Measurements from ENCODE around the gene GGT6. TPM values are rescaled to one million over a fixed set of nuclear protein-coding genes. Genes with fewer than 3 reads are reported as not detected.

The GGT6 gene
- total RNA-seq, 1 donor from 2014 or later: not detected

- DNase-seq (ENCODE audit: low spot score in 2 of 2): no peak
- no peak for FAIRE-seq
These were observed 18.9 kb downstream of the GGT6 start for GRCh38 chr17:4541328-4542002.

DNA sequence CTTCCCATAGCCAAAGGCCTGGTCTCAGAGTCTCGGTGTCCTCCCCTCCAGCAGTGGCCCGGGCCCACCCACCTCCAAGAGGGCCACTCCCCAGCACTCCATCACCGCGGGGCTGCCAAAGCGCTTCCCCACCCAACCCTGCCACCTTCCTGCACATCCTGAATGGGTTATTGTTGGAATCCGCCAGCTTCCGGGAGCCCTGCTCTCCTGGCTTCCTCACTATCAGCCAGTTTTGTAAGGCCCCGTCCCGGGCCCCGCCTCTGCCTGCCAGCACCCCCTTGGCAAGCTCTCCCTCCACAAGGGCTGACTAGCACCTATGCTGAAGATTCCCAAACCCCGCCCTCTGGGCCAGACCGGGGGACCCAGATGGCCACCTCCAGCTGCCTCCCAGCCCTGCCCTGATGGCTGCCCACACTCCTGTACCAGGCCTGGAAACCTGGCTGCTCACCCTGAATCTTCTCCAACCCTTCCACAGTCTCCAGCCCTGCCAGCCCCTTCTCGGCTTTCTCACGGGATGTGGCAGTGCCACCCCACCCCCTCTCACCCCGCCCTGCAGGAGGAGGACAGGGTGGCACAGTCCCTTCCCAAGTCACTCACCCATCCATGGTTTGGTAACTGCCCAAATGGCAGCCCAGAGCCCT is 19.6 kb downstream of the GGT6 start:
- DNase-seq (ENCODE audit: low spot score in 2 of 2) (no peak), FAIRE-seq (no peak)

DNA sequence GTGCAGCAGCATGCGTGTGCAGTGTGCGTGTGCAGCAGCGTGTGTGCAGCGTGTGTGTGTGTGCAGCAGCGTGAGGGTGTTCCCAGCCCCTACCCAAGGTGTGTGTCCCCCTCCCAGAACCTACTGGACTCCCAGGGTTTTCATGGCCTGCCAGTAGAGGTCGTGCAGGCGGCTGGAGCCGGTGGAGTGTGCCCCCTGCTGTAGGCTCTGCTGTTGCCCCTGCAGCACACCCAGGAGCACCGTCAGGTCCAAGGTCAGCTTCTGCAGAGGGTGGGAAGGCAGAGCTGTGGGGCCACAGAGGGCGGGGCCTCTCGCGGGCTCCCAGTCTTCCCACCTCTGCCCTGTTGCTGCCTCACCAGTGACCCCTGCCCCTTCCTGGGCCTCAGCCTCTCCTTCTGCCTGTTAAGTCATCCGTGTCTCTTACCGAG is 20.1 kb downstream of the GGT6 start:
- FAIRE-seq: no peak
- no peak for DNase-seq (ENCODE audit: low spot score in 2 of 2)

- DNase-seq (ENCODE audit: low spot score in 2 of 2) (no peak), FAIRE-seq (no peak)
These were observed 20.7 kb downstream of the GGT6 start for GRCh38 chr17:4539576-4540223.

GRCh38 chr17:4539025-4539424 is 21.4 kb downstream of the GGT6 start:
- DNase-seq (ENCODE audit: low spot score in 2 of 2): no peak
- FAIRE-seq: no peak

- DNase-seq (ENCODE audit: low spot score in 2 of 2) (no peak), FAIRE-seq (no peak)
These were observed 22.0 kb downstream of the GGT6 start for GRCh38 chr17:4538236-4539002.

GRCh38 chr17:4537451-4538235 is 22.7 kb downstream of the GGT6 start:
- FAIRE-seq (no peak), DNase-seq (ENCODE audit: low spot score in 2 of 2) (peak; percentile 74 to 82)

DNA sequence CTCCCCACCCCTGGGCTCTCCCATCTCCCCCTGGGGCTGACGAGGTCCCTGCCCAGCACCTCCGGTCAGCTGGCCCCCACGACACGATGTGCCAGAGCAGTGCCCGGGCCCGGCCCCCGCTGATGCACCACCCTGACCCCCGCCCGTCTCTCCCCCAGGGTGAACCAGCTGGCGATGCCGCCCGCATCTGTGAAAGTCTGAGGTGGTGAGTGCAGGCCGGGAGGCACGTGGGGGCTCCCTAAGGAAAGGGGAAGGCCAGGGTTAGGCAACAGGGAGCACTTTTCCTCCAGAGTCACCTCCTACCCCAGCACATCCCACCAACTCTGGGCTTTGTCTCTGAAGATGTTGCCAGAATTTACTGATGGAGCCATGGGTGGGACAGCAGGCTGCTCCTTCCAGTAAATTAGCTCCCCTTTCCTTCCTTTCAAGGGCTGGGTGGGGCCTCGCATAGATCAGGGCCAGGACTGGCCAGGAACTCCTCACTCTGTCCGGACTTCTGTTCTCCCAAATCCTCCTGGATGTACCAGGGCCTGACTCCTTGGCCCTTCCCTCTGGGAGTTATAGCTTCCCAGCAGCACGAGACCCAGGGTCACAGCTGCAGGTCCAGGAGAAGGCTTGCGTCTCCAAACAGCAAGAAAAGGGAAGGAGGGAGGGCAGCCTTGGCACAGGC is 23.5 kb downstream of the GGT6 start:
- no peak for FAIRE-seq

DNA sequence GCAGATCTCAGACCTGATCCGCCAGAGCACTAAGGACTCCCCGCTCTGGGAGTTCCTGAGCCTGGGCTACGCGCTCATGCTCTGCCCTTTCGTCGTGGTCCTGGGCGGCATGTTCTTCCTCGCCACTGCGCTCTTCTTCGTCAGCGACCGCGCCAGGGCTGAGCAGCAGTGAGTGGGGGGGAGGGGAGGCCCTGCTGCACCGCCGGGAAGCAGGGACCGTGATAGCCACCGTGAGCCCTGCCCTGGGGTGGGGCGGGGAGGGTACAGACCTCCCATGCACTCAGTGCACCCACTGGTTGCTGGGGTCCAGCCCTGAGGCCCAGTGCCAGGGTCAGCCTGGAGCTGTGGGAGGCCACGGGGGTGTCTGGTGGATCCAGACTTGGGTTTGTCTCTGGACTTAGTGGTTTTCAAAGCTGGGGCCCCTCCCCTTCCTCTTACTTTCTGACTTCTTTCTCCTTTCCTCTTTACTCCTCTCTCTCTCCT is 24.1 kb downstream of the GGT6 start:
- FAIRE-seq (no peak), DNase-seq (ENCODE audit: low spot score in 2 of 2) (no peak)

More for the DNA sequence above, 23.5 kb downstream of the GGT6 start:
- DNase-seq (ENCODE audit: low spot score in 2 of 2): no peak

- no peak for FAIRE-seq
- no peak for DNase-seq (ENCODE audit: low spot score in 2 of 2)
These were observed 24.6 kb downstream of the GGT6 start for GRCh38 chr17:4535667-4536258.

GRCh38 chr17:4534928-4535666 is 25.3 kb downstream of the GGT6 start:
- no peak for DNase-seq (ENCODE audit: low spot score in 2 of 2)
- no peak for FAIRE-seq

- no peak for DNase-seq (ENCODE audit: low spot score in 2 of 2)
- no peak for FAIRE-seq
These were observed 25.9 kb downstream of the GGT6 start for GRCh38 chr17:4534515-4534914.

GRCh38 chr17:4533523-4534504 is 26.6 kb downstream of the GGT6 start:
- peak in 1 of 2 donors; percentile 82 for DNase-seq (ENCODE audit: low spot score in 2 of 2)
- no peak for FAIRE-seq

DNA sequence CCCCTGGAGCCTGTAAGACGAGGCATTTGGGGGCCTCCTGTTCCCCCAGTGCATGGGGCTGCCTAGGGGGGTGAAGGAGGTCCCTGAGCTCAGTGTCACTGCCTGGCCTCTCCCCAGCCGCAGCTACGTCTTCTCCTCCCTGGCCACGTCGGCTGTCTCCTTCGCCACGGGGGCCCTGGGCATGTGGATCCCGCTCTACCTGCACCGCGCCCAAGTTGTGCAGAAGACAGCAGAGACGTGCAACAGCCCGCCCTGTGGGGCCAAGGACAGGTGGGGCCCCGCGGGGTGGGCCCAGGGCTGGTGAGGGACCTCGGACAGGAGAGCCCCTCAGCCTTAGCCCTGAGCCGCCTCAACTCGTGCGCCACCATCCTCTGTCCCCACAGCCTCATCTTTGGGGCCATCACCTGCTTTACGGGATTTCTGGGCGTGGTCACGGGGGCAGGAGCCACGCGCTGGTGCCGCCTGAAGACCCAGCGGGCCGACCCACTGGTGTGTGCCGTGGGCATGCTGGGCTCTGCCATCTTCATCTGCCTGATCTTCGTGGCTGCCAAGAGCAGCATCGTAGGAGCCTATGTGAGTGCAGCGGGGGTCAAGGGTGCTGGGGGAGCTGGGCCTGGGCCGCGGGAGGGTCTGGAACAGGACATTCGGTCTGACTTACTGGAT is 27.4 kb downstream of the GGT6 start:
- FAIRE-seq (no peak), DNase-seq (ENCODE audit: low spot score in 2 of 2) (no peak)

DNA sequence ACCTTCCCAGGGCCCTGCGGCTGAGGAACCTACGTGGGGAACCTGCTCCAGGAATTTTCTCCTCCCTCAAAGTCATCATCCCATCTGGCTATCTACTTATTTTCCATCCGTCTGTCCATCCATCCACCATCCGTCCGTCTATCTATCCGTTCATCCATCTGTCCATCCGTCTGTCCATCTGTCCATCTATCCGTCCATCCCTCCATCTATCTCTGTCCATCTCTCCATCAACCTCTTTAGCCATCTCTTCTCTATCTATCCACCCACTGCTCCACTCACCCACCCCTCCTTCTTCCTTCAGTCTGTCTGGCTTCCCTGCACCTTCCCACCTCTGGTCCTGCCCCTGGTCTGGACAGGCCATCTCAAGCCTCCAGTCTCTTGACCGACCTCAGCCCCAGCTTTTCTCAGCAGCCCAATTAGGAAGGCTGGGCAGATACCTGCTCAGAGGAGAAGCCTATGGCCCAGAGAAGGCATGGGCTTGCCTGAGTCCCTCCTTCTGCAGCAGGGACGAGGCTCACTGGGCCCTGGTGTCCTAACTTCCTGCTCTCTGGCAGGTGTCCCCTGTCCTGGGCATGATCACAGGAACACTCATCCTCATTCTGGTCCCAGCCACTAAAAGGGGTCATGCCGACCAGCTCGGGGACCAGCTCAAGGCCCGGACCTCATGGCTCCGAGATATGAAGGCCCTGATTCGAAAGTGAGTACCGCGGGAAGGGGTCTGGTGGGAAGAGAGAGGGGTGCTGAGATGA is 28.2 kb downstream of the GGT6 start:
- FAIRE-seq (no peak), DNase-seq (ENCODE audit: low spot score in 2 of 2) (no peak)
